ENCODE results near the gene BABAM2.

The BABAM2 gene

DNA sequence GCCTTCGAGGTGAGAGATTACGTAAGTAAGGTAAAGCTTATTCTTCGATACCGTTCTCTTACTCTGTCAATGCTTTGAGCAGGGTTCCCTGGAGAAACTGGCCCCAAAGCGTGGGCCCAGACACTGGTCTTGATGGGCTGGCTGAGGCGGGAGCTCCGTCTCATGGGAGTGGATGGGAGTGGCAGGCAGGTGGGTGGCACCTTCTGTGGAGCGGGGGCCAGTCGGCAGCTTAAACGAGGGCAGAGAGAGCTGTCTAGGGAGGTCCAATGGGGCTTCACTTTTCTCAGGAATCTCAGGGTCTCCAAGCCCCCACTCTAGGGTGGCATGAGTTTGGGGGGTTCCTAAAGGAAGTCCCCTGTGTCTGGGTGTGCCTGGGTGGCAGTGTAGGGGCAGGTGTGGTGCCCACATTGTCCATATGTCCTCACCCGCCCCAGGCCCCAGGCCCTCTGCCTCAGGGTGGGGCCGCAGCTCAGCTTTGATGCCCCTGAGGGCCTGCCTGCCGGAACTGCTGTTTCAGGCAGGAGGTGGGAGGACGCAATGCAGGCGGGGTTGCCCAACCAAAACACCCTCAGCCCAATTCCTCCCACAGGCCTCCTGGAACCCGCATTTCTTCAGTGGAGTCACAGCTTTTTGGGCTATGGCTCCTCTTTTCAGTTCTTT is 469.7 kb downstream of the BABAM2 start:
- TF ChIP-seq, protein P1, sequence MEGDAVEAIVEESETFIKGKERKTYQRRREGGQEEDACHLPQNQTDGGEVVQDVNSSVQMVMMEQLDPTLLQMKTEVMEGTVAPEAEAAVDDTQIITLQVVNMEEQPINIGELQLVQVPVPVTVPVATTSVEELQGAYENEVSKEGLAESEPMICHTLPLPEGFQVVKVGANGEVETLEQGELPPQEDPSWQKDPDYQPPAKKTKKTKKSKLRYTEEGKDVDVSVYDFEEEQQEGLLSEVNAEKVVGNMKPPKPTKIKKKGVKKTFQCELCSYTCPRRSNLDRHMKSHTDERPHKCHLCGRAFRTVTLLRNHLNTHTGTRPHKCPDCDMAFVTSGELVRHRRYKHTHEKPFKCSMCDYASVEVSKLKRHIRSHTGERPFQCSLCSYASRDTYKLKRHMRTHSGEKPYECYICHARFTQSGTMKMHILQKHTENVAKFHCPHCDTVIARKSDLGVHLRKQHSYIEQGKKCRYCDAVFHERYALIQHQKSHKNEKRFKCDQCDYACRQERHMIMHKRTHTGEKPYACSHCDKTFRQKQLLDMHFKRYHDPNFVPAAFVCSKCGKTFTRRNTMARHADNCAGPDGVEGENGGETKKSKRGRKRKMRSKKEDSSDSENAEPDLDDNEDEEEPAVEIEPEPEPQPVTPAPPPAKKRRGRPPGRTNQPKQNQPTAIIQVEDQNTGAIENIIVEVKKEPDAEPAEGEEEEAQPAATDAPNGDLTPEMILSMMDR (IDR thresholded peaks at IDR 0.05; ENCODE audit: low read depth, low read length, missing control alignments), result no peak
- DNase-seq (ENCODE audit: low read depth), result no peak
- H3K4me3 ChIP-seq (ENCODE audit: low read depth, low read length), result no peak overlapping the region
- in situ Hi-C loops (cut with HindIII; ENCODE audit: low sequenced_read_pairs), result no loop called here

DNA sequence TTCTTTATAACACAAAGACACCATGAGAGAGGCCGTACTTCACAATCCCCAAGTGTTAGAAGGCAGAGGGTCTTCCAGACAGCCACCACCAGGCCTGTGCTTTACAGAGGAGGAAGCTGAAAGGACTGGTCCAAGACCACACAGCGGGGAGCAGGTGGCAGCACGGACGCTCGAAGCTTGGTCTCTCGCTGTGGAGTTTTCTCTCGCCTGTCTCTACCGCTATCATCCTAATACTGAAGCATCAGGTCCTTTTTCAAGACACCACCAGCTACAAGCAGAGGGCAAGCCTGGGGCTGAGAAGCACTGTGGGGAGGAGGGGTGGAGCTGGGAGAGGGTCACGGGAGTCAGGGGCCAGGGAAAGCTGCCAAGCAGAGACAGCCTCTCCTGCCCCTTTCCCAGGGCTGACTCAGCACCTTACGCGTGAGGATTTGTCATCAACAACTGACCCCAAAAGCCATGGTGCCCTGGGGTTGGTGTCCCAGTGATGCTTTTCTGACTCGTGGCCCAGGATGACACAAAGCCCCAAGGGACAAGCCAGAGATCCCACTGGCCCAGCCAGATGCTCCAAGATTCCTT is 470.3 kb downstream of the BABAM2 start:
- TF ChIP-seq, protein P1 (IDR thresholded peaks at IDR 0.05; ENCODE audit: low read depth, low read length, missing control alignments), result no peak
- in situ Hi-C loops (cut with HindIII; ENCODE audit: low sequenced_read_pairs), result no loop called here
- DNase-seq (ENCODE audit: low read depth), result no peak
- H3K4me3 ChIP-seq (ENCODE audit: low read depth, low read length), result no peak overlapping the region

DNA sequence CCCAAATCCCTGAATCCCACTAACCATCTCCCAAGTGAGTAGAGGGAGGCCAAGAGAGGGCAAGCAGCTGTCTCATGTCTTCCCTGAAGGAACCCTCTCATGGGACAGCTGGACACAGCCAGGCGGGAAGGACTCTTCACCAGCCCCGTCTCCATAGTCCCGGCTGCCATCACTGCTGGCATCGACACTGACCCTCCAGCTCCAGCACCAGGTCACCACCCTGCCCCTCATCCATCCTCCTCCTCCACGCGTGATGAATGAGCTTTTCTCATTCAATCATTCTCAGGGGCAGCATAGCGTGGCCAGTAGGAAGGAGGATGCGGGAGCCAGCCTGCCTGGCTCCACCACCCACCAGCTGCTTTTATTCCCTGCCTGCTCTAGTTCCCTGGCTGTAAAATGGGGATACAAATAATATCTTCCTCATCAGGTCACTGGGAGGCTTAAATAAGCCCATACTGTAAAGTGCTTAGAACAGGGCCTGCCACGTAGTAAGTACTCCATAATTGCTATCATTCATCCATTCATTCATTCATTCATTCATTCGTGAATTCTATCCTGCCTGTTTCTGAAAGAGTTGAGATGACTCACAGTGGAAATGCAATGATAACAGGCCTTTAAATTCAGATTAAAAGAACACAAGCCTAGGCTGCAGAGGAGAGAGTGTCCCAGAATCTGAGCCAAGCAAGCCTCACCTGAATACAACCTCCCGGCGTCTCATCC is 471.6 kb downstream of the BABAM2 start:
- TF ChIP-seq, protein P1 (IDR thresholded peaks at IDR 0.05; ENCODE audit: low read depth, low read length, missing control alignments), result no peak
- in situ Hi-C loops (cut with HindIII; ENCODE audit: low sequenced_read_pairs), result no loop called here
- DNase-seq (ENCODE audit: low read depth), result no peak
- no peak overlapping the region for H3K4me3 ChIP-seq (ENCODE audit: low read depth, low read length)

DNA sequence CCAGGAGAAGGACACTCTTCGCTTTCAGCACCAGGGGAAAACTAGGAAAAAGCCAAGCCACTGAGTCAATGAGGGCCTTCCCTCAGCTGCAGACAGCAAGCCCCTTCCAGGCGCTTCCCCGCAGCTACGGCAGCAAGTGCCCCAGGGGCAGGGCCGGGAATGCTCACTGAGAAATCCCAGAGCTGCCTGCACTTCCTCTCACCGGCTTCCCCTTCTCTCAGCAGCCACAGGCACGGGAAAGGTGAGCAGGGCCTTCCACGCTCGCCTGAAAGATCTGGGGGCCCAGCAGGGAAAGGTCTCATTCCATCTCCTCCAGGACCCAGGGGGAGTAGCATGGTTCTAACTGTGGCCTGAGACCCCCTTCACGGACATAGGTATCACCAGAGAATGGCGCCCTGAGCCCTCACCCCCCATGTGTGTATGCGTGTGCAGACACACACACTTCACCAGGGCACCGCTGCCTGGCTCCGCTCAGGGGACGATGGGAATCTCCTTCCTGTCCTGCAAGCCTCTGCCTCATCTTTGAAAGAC is 472.5 kb downstream of the BABAM2 start:
- in situ Hi-C loops (cut with HindIII; ENCODE audit: low sequenced_read_pairs), result no loop called here
- DNase-seq (ENCODE audit: low read depth), result no peak
- TF ChIP-seq, protein P1 (IDR thresholded peaks at IDR 0.05; ENCODE audit: low read depth, low read length, missing control alignments), result no peak
- no peak overlapping the region for H3K4me3 ChIP-seq (ENCODE audit: low read depth, low read length)

DNA sequence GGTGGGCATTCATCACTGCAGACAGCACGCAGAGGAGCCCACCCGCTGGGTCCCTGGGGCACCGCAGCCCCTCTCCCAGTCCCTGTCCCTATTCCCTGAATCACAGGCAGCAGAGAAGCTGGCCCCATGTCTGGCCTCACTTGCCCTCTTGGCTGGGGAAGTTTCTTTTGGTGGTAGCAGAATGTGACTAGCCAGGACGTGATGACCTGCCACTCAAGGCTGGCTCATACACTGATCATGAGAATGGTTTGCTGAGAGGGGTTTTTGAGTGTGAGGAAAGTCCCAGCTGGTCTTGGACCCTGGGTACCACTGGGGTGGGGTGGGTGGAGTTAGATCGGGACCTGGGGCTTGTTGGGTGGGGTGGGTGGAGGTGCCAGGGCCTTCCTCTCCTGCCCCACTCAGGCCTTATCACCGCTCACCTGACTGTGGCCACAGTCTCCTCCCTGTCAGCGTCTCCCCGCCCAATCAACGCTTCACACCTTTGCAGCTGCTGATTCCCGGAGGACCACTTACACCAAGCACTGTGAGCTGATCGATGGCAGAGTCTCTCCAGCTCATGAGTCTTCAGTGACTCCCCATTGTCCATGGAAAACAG is 473.3 kb downstream of the BABAM2 start:
- in situ Hi-C loops (cut with HindIII; ENCODE audit: low sequenced_read_pairs), result no loop called here
- TF ChIP-seq, protein P1 (IDR thresholded peaks at IDR 0.05; ENCODE audit: low read depth, low read length, missing control alignments), result no peak
- H3K4me3 ChIP-seq (ENCODE audit: low read depth, low read length), result no peak overlapping the region
- no peak for DNase-seq (ENCODE audit: low read depth)

DNA sequence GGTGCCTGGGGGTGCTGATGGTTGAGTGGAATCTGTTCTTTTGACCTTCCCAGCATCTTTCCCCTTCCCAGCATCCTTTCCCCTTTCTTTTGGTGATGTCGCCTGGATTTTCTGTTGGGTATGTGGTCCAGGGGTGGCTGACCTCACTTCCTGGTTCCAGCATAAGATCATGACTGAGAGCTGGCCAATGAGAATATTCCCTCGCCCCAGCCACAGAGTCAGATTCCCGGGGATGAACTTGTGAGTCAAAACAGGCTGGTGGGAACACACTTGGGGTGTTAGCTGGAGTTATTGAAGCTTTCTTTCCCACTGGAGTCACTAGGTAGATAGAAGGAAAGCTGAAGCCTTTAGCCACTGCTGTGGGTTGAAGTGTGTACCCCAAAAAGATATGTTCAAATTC is 474.1 kb downstream of the BABAM2 start:
- in situ Hi-C loops (cut with HindIII; ENCODE audit: low sequenced_read_pairs), result no loop called here
- no peak for DNase-seq (ENCODE audit: low read depth)

More for the DNA sequence above, 474.1 kb downstream of the BABAM2 start:
- no peak overlapping the region for H3K4me3 ChIP-seq (ENCODE audit: low read depth, low read length)
- TF ChIP-seq, protein P1 (IDR thresholded peaks at IDR 0.05; ENCODE audit: low read depth, low read length, missing control alignments), result no peak

Data from astrocyte of the cerebellum (primary cell).